ENCODE results near the gene HOXC10.

The HOXC10 gene

GRCh38 chr12:54007538-54008259 is 22.8 kb downstream of the HOXC10 start:
- no peak for TF ChIP-seq CTCF (IDR thresholded peaks at IDR 0.05; ENCODE audit: low read depth, low read length, missing control alignments)
- in situ Hi-C loops (cut with HindIII; ENCODE audit: low sequenced_read_pairs), result no loop called here
- H3K4me3 ChIP-seq (ENCODE audit: low read depth, low read length), result no peak overlapping the region
- DNase-seq (ENCODE audit: low read depth), result no peak

GRCh38 chr12:54008260-54008552 is 23.3 kb downstream of the HOXC10 start:
- DNase-seq (ENCODE audit: low read depth), result no peak
- in situ Hi-C loops (cut with HindIII; ENCODE audit: low sequenced_read_pairs), result no loop called here
- TF ChIP-seq CTCF (IDR thresholded peaks at IDR 0.05; ENCODE audit: low read depth, low read length, missing control alignments), result no peak
- H3K4me3 ChIP-seq (ENCODE audit: low read depth, low read length), result no peak overlapping the region

GRCh38 chr12:54009171-54010052 is 24.5 kb downstream of the HOXC10 start:
- in situ Hi-C loops (cut with HindIII; ENCODE audit: low sequenced_read_pairs), result no loop called here
- no peak for TF ChIP-seq CTCF (IDR thresholded peaks at IDR 0.05; ENCODE audit: low read depth, low read length, missing control alignments)
- no peak for DNase-seq (ENCODE audit: low read depth)
- no peak overlapping the region for H3K4me3 ChIP-seq (ENCODE audit: low read depth, low read length)

GRCh38 chr12:54010053-54010971 is 25.4 kb downstream of the HOXC10 start:
- no peak overlapping the region for H3K4me3 ChIP-seq (ENCODE audit: low read depth, low read length)

GRCh38 chr12:54010972-54011664 is 26.2 kb downstream of the HOXC10 start:
- in situ Hi-C loops (cut with HindIII; ENCODE audit: low sequenced_read_pairs), result no loop called here
- H3K4me3 ChIP-seq (ENCODE audit: low read depth, low read length), result no peak overlapping the region

More at GRCh38 chr12:54010053-54010971, 25.4 kb downstream of the HOXC10 start:
- no peak for TF ChIP-seq CTCF (IDR thresholded peaks at IDR 0.05; ENCODE audit: low read depth, low read length, missing control alignments)
- no peak for DNase-seq (ENCODE audit: low read depth)
- in situ Hi-C loops (cut with HindIII; ENCODE audit: low sequenced_read_pairs), result no loop called here

More at GRCh38 chr12:54010972-54011664, 26.2 kb downstream of the HOXC10 start:
- no peak for DNase-seq (ENCODE audit: low read depth)
- TF ChIP-seq CTCF (IDR thresholded peaks at IDR 0.05; ENCODE audit: low read depth, low read length, missing control alignments), result no peak

Measured in astrocyte of the cerebellum (primary cell).